DMS 273 (cell line): ENCODE measurements around the gene ZC3H7A.

Experiments used
- DNase-seq: peaks from one replicate; lab custom pipeline; 2025; ENCODE audit not compliant: unreplicated experiment; lab: John Stamatoyannopoulos, UW

ZC3H7A gene

DNA sequence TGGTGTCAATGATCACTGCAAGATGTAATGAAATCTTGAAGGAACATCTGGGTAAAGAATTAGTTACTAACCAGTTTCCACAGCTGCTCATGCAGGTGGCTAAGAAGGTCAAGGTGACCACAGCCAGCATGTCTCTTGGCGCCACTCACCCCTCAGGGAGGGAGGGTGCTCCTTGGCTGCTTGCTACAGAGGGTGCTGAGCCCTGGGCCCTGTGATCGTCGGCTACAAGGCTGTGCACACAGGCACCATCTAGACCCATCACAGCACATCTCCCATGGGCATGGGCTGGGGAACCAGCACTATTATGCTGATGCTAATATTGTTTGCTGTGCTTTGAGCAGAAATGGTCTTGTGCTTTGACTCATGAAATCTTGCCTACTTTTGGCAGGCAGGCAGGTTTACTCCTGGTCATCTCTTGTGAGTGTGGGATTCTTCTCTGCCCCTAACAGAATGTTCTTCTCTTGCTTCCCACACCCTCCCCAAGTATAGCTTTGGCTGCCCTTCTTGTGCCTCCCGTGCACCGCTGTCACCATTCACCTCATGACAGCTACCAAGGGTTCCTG lies 90.8 kb downstream of the ZC3H7A start:
- DNase-seq, result no peak

DNA sequence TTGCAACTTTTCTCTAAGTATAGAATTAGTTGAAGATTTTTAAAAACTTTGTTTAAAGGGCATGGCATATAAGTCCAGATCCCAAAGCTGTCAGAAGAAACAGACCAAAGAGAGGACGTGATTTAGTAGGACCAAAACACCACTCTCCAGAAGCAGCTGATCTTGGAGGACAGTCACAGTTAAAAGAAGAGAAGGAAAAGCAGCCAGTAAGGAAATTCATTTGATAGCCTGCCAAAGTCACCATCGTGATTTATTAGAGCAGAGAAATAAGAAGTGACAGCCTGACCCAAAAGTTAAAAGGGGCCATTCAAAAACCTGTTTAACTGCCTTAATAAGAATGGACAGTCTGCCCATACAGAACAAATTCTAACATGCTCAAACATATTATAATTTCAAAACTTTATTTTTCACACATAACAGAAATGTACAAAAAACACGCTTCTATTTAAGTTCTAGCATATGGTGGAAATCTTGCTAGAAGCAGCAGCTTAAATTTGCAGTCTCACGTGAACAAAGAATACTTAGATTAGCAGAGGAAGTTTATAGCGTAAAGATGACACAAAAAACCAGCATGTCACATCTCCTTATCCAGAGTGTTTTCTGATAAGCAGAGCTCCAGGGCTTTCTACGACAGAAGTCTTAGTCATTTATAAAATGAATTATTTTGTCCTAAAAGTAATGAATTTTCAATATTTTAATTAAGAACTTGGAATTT lies 91.6 kb downstream of the ZC3H7A start:
- no peak for DNase-seq
